ENCODE results near the gene ARHGAP25.

GRCh38 chr2:68696554-68696953 is 38.1 kb upstream of the ARHGAP25 start:
- no peak for TF ChIP-seq GATA3 (IDR thresholded peaks at IDR 0.05; ENCODE audit: low read depth, low read length)
- no peak for TF ChIP-seq GATA2 (IDR thresholded peaks at IDR 0.05; ENCODE audit: low read depth, low read length)

All from SH-SY5Y (cell line).